AG04449 (cell line): Measurements from ENCODE around the gene MFGE8.

ENCODE experiments used
- CTCF ChIA-PET: fragments of 350-600 bp; formaldehyde crosslinking; extraction: SDS; loops from one replicate; lab custom pipeline; 2021; ENCODE audit warnings: antibody characterized with exemption; lab: Yijun Ruan, JAX
- POLR2A ChIA-PET: fragments of 400-600, 350-600 bp; formaldehyde crosslinking; extraction: SDS; loops from one replicate; lab custom pipeline; 2020; ENCODE audit warnings: antibody characterized with exemption, inconsistent platforms; lab: Yijun Ruan, JAX
- DNase-seq: peaks from one replicate; pipeline ENCODE4 v3.0.0-alpha.2; 2010; ENCODE audit warnings: low read depth, low spot score
- H3K4me3 ChIP-seq: 2 replicates; pipeline ENCODE4 v1.5.1; 2011; ENCODE audit warnings: low read depth, mild to moderate bottlenecking, control low read depth, low read length
- CTCF ChIP-seq: IDR thresholded peaks from one replicate; pipeline ENCODE4 v1.5.1; 2011; ENCODE audit warnings: mild to moderate bottlenecking, moderate library complexity, low read length, control low read depth, inconsistent platforms; ENCODE audit not compliant: insufficient read depth; ENCODE audit errors: missing control alignments

MFGE8 gene

GRCh38 chr15:88872106-88872505, 41.1 kb downstream of the MFGE8 start:
- H3K4me3 ChIP-seq = no peak overlapping the region
- no peak for TF ChIP-seq CTCF
- DNase-seq = no peak
- ChIA-PET POLR2A (no interaction called here), CTCF (interaction anchor here (1.3 to 1.8 kb wide), 2 partner anchors 9 to 216 kb away, joined by 5 read pairs; no protein-coding TSS in a partner anchor)

- POLR2A ChIA-PET = interaction anchor here (0.6 kb wide), 1 partner anchor 144 kb away, joined by 3 read pairs; no protein-coding TSS in a partner anchor
- CTCF ChIA-PET = interaction anchor here (1.2 to 1.9 kb wide), 5 partner anchors 9 to 217 kb away, joined by 3 to 7 read pairs (median 5); no protein-coding TSS in a partner anchor
- H3K4me3 ChIP-seq = no peak overlapping the region
- DNase-seq = no peak
- TF ChIP-seq CTCF = no peak
These were observed 41.9 kb downstream of the MFGE8 start for GRCh38 chr15:88871313-88871712.

- ChIA-PET CTCF (interaction anchor here (1.8 kb wide), 1 partner anchor 208 kb away, joined by 6 read pairs; no protein-coding TSS in a partner anchor), POLR2A (no interaction called here)
- TF ChIP-seq CTCF = no peak
- DNase-seq = no peak
- no peak overlapping the region for H3K4me3 ChIP-seq
These were observed 46.8 kb downstream of the MFGE8 start for GRCh38 chr15:88866295-88866881.

- DNase-seq = no peak
- no peak overlapping the region for H3K4me3 ChIP-seq
- ChIA-PET CTCF (interaction anchor here (2.6 to 6.0 kb wide), 2 partner anchors 14 to 31 kb away, joined by 8 to 27 read pairs; no protein-coding TSS in a partner anchor), POLR2A (no interaction called here)
- TF ChIP-seq CTCF = no peak
These were observed 47.6 kb downstream of the MFGE8 start for GRCh38 chr15:88865498-88866099.

- no peak overlapping the region for H3K4me3 ChIP-seq
- ChIA-PET CTCF (interaction anchor here (2.6 to 6.0 kb wide), 3 partner anchors 14 to 207 kb away, joined by 8 to 27 read pairs (median 10); no protein-coding TSS in a partner anchor), POLR2A (interaction anchor here (1.2 kb wide), 1 partner anchor 226 kb away, joined by 3 read pairs; the partner anchor contains the start of gene ISG20)
These were observed 48.2 kb downstream of the MFGE8 start for GRCh38 chr15:88864861-88865497.

More at GRCh38 chr15:88864861-88865497, 48.2 kb downstream of the MFGE8 start:
- no peak for TF ChIP-seq CTCF
- DNase-seq = no peak
